GM18508 (cell line): ENCODE results near the gene KRT27.
"Not testable (repeated sequence)": the region's sequence is repeated elsewhere in the genome, so short reads cannot be mapped to it uniquely, and the experiment has no call there.

Source experiments
- ATAC-seq: cut with Tn5 transposase; IDR thresholded peaks from one replicate; pipeline ENCODE4 v1.9.1; 2021; ENCODE audit warnings: moderate number of reproducible peaks; ENCODE audit not compliant: insufficient read depth, unreplicated experiment

Gene KRT27

GRCh38 chr17:40763752-40764151, 18.6 kb downstream of the KRT27 start:
- ATAC-seq: no peak

GRCh38 chr17:40760105-40761016, 22.0 kb downstream of the KRT27 start:
- ATAC-seq: no peak

- no peak for ATAC-seq
Measured at GRCh38 chr17:40755231-40755630, 27.1 kb downstream of the KRT27 start, which contains the start of gene KRT25. Gene KRT25, minus strand, starts transcription at chr17:40755331. Its CDS starts 60 bp downstream, at chr17:40755271.

GRCh38 chr17:40753804-40754203, 28.5 kb downstream of the KRT27 start:
- ATAC-seq: no peak

GRCh38 chr17:40751065-40751464, 31.3 kb downstream of the KRT27 start:
- ATAC-seq: no peak

GRCh38 chr17:40750391-40750790, 32.0 kb downstream of the KRT27 start:
- ATAC-seq: no peak

- ATAC-seq: not testable (repeated sequence)
Measured at GRCh38 chr17:40748666-40749065, 33.7 kb downstream of the KRT27 start.

GRCh38 chr17:40738553-40738952, 43.8 kb downstream of the KRT27 start:
- ATAC-seq: no peak

GRCh38 chr17:40735016-40735415, 47.3 kb downstream of the KRT27 start:
- ATAC-seq: no peak

GRCh38 chr17:40734018-40734417, 48.3 kb downstream of the KRT27 start:
- ATAC-seq: no peak

- no peak for ATAC-seq
Measured at GRCh38 chr17:40730970-40731369, 51.4 kb downstream of the KRT27 start.

- no peak for ATAC-seq
Measured at GRCh38 chr17:40727447-40728231, 54.7 kb downstream of the KRT27 start.

GRCh38 chr17:40726919-40727318, 55.4 kb downstream of the KRT27 start:
- no peak for ATAC-seq
